GM19035 (cell line): ENCODE results near the gene ZBTB20.

Experiments used
- ATAC-seq: cut with Tn5 transposase; IDR thresholded peaks from one replicate; pipeline ENCODE4 v1.9.1; 2021; ENCODE audit not compliant: unreplicated experiment

The ZBTB20 gene

GRCh38 chr3:114394551-114394950 lies 752.5 kb downstream of the ZBTB20 start:
- no peak for ATAC-seq

GRCh38 chr3:114393367-114394072 lies 753.6 kb downstream of the ZBTB20 start:
- ATAC-seq = no peak

GRCh38 chr3:114392831-114393230 lies 754.3 kb downstream of the ZBTB20 start:
- no peak for ATAC-seq

GRCh38 chr3:114389156-114389555 lies 757.9 kb downstream of the ZBTB20 start:
- ATAC-seq = no peak

GRCh38 chr3:114384558-114384903 lies 762.6 kb downstream of the ZBTB20 start:
- ATAC-seq = no peak

GRCh38 chr3:114383875-114384557 lies 763.1 kb downstream of the ZBTB20 start:
- peak; percentile 85 for ATAC-seq

GRCh38 chr3:114380233-114380651 lies 766.8 kb downstream of the ZBTB20 start:
- ATAC-seq = no peak

GRCh38 chr3:114379266-114379665 lies 767.8 kb downstream of the ZBTB20 start:
- no peak for ATAC-seq

GRCh38 chr3:114378760-114379159 lies 768.3 kb downstream of the ZBTB20 start:
- ATAC-seq = no peak

- ATAC-seq = no peak
Measured at GRCh38 chr3:114377426-114377825, 769.7 kb downstream of the ZBTB20 start.

GRCh38 chr3:114376516-114377185 lies 770.4 kb downstream of the ZBTB20 start:
- no peak for ATAC-seq

GRCh38 chr3:114375608-114376421 lies 771.3 kb downstream of the ZBTB20 start:
- ATAC-seq = no peak

GRCh38 chr3:114374433-114374990 lies 772.6 kb downstream of the ZBTB20 start:
- no peak for ATAC-seq

- ATAC-seq = no peak
Measured at GRCh38 chr3:114370537-114371174, 776.4 kb downstream of the ZBTB20 start.

- no peak for ATAC-seq
Measured at GRCh38 chr3:114365909-114366308, 781.2 kb downstream of the ZBTB20 start.

- no peak for ATAC-seq
Measured at GRCh38 chr3:114364806-114365654, 782.1 kb downstream of the ZBTB20 start.

GRCh38 chr3:114363554-114364202 lies 783.4 kb downstream of the ZBTB20 start:
- ATAC-seq = no peak

- ATAC-seq = no peak
Measured at GRCh38 chr3:114362815-114363214, 784.3 kb downstream of the ZBTB20 start.

GRCh38 chr3:114361391-114361790 lies 785.7 kb downstream of the ZBTB20 start:
- no peak for ATAC-seq
